ENCODE results near the gene OXT.

GRCh38 chr20:3041854-3042409 lies 29.5 kb upstream of the OXT start:
- no peak for TF ChIP-seq E2F6 (IDR thresholded peaks at IDR 0.05)
- no peak for TF ChIP-seq BCL11A (IDR thresholded peaks at IDR 0.05; ENCODE audit: low read depth in 2 of 2, low read length in 2 of 2)
- no peak for TF ChIP-seq SRF (IDR thresholded peaks at IDR 0.05; ENCODE audit: low read depth, low read length)
- TF ChIP-seq TAF1 (IDR thresholded peaks at IDR 0.05; ENCODE audit: low read depth, low read length), result no peak
- no peak for TF ChIP-seq GTF2F1 (IDR thresholded peaks at IDR 0.05; ENCODE audit: borderline replicate concordance, low read depth, low read length)
- TF ChIP-seq YY1 (IDR thresholded peaks at IDR 0.05; ENCODE audit: low read depth, low read length), result no peak
- no peak for TF ChIP-seq POLR2AphosphoS5 (IDR thresholded peaks at IDR 0.05; ENCODE audit: low read depth, low read length)
- TF ChIP-seq POU5F1 (IDR thresholded peaks at IDR 0.05; ENCODE audit: low read depth, low read length), result no peak
- TF ChIP-seq CTCF (IDR thresholded peaks at IDR 0.05; ENCODE audit: control extremely low read depth in 1 of 3, insufficient read depth in 1 of 3, low read depth in 1 of 3, low read length in 3 of 3), result no peak
- no peak for TF ChIP-seq SP2 (IDR thresholded peaks at IDR 0.05; ENCODE audit: low read length)
- TF ChIP-seq RXRA (IDR thresholded peaks at IDR 0.05; ENCODE audit: insufficient read depth, low read depth, low read length), result no peak

Measured in H1 (cell line).